ENCODE results near the gene ZNF775.

ZNF775 gene

GRCh38 chr7:150401424-150401790 lies 22.3 kb downstream of the ZNF775 start:
- DNase-seq: no peak

DNA sequence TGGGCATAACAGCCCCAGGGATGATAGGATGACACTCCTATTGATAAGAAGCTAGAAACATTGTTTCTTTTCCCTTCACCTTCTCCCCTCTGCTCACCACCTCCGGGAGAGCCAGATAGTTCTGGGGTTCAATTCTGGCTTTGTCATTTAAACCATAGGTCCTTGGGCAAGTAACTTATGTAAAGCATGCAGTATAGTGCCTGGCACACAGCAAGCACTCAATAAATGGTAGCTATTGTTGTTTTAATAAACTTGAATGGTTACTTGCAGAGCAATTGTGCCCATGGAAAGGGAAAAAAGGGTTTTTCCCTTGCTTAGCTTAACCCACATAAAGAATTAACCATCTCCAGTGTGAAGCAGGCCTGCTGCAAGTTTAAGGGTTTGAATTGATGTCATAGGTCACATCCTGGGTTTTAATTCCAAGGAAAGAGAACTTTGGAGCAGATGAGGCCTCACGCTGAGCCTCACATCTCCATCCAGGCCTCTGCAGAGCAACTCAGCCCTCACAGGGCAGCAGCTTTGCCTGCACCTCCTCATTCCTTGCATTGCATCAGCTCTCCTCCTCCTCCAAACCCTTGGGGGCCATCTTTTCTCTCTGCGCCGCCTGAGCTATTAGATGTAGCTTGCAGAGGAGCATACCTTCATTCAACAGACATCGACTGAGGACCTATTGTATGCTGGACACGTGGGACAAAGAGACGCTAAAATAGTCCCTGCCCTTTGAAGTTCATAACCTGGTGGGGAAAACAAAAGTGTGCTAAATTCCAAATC lies 22.9 kb downstream of the ZNF775 start:
- no peak for DNase-seq

DNA sequence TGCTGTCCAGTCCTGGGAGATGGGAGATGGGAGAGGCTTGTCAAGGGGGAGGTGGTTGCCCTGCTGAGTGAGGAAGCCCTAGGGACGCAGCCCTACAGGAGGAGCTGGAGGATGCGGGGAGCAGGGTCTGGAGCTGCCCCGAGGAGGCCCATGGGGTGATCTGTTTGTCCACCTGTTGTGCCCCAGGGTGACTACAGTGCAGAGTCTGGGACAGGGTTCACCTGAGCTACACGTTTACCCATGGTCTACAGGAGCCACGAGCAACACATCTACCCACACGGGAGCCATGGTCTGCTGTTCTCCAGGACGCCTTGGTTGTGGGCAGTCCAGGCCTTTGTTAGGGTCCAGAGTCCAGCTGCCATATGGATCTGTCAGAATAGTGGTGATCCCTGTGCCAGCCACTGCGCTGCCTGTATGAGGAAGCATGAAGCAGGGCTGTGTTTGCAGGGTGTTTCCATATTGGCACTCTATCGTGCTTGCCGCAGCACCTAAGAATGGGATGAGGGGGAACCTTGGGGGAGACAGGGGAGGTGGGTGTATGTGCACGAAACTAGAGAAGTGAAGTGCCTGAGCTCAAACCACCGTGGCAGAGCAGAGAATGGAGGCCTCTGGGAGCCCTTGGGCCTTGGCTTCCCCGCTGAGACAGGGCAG lies 23.7 kb downstream of the ZNF775 start:
- DNase-seq: no peak

GRCh38 chr7:150403376-150404171 lies 24.4 kb downstream of the ZNF775 start:
- DNase-seq: no peak

DNA sequence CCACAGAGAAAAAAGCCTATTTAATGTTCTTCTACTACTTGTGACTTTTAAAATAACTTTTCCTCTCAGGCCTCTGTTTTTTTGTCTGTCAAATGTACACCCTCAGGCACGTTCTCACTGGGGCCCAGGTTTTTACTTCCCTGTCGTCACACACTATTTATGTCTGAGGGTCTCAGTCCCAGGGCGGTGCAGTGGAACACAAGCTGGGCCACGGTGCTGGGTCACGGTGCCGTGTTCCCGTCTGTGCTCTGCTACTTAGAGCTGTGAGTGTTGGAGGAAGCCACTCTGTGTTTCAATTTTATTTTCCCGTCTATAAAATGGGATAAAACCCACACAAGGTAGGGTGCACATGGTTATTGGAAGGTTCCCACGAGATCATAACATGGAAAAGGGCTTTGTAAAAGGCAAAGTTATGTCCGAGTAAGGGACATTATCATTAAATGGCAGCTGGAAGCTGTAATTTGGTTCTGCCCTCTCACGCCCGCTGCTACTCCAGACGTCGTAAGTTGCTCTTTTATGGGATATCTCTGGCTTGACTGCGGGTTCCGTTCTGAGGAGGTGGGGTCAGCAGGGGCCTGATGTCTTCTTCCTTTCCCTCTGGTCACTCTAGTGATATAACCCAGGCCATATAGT lies 25.2 kb downstream of the ZNF775 start:
- DNase-seq: no peak

GRCh38 chr7:150404805-150405583 lies 25.9 kb downstream of the ZNF775 start:
- peak; percentile 89 to 96 (median 92) for DNase-seq

DNA sequence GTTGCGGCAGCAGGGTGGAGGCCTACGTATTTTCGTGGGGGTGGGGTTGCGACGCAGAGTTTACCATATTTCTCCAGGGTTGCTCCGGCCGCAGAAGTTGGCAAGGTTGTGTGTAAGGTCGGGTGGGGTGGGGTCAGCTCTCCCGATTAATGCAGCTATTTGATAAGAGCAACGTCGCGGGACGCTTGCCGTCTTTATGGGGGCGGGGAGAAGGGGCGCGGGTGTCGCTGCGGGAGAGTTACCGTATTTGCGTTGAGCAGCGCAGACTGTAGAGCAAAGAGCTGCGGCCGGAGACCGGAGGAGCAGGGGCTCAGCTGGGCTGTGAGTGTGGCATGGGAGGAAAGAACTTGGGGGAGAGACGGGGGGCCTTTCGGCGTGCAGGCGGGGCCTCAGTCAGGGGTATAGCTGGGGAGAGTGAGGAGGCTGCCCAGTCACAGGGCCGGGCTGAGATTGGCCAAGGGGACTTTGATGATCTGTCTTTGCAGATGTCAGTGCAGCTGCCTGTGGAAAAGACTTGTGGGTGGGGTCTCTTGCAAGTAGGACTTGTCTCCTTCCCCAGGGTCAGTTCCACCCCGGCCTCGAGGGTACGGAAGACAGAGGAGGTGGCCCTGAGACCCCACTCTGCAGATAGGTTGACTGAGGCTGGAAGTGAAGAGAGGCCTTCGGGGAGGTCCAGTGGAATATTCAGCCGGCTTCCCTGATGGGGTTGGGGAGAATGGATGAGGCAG lies 26.6 kb downstream of the ZNF775 start:
- peak in 3 of 4 experiments; percentile 29 to 68 (median 32) for DNase-seq

- no peak for DNase-seq
Observed at GRCh38 chr7:150406312-150406566, 27.1 kb downstream of the ZNF775 start.

DNA sequence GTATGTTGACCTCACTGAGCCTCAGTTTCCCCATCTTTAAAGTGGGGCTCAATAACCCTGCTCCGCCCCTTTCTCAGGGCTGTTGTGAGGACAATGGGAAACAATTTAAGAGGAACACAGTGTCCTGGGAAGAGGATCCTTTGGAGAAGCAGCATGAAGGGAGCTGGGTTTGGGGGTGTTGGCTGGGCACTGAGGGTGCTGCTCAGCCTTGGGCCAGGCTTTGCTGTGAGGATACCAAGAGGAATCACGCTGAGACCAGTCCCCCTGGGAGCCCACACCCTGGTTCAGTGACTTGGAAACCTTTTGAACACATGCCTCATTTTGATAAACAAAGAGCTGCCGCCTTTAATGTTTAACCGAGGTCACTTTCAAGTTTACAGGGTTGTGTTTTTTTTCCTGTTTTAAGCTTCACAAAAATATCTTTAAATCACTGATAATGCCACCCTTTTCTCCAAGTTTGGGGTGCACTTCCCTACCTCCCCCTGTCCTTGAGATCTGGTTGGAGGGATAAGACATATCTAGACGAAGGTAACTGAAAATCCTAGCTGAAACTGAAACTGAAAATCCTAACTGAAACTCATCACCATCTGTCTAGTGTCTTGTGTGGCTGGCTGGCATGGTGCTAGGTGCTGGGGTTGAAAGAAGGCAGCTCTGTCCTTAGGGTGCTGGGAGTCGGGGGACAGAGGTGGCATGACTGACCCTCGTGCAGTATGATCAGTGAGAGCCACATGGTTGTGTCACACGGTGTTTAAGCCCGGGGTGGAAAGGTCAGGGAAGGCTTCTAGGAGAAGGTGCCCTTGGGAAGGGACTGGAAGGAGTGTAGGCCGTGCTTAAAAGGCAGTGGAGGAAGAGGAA lies 27.7 kb downstream of the ZNF775 start:
- peak in 3 of 4 experiments; percentile 16 to 39 (median 27) for DNase-seq

- no peak for DNase-seq
Observed at GRCh38 chr7:150407588-150408392, 28.7 kb downstream of the ZNF775 start.

DNA sequence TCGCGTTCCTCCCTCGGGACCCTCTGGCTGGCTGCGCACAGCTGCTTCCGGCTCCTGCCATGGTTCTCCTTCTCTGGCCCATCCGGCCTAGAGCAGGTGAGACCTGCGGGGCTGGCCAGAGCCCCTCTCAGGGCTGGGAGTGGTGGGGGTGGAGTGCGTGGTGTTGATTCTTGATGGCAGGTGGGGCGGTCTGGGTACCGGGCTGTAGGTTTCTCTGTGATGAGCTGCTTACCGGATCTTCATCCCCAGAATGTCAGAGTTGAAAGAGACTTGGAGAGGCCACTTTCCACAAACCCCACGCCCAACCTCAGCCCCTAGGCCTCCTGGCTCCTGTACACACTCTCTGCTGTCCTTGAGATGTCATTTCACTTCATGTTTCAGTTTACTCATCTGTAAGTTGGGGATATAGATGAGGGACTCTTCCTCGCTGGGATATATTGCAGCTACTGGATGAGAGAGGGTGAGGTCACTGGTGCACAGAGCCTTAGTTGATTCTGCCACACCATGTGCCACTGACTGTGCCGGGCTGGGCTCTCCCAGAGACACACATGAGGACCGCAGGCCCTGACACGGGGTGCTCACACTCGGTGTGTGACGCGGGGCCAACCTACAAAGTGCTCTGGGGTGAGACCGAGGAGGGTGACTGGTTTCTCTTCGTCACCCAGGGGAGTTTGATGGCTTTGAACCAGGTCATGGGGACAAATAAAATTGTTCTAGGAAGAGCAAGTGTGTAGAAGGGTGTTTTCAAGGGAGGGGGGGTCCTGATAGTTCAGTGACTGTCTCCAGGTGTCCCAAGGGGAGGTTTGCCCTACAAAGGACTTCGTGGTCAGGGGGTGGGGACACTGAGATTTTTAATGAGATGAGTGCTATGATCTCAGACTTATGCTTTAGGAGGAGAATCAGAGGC lies 29.5 kb downstream of the ZNF775 start:
- no peak for DNase-seq

- DNase-seq: no peak
Observed at GRCh38 chr7:150409300-150410030, 30.3 kb downstream of the ZNF775 start.

GRCh38 chr7:150410131-150410530 lies 31.0 kb downstream of the ZNF775 start:
- DNase-seq: no peak

DNA sequence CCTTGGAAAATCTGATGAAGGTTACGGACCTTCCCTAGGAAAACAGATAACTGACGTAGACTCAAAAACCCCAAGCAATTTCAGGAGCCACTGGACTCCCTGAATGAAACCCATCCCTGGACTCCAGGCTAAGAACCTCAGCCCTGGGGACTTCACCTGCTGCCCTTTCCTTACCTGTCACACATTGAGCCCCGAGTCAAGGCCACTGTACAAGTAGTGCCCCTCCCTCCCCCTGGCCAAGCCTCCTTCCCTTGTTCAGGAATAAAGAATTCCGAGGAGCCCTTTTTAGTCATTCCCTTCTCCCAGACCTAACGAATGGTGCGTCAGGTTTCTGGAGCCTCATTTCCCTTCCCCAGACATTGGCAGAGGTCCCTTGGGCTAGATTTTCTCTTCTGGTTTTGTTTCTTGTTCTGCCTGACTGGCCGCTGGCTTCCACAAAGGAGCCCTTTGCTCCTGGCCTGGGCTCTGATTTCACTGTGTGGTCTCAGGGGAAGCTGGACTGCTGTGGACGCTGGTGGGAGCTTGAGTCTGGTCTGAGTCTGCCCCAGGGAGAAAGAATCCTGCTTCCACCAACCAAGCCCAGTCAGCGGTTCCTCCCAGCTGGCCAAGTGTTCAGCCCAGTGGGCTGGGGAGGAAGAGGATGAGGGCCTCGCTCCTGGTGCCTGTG lies 31.7 kb downstream of the ZNF775 start:
- no peak for DNase-seq

- DNase-seq: no peak
Observed at GRCh38 chr7:150411606-150412005, 32.5 kb downstream of the ZNF775 start.

GRCh38 chr7:150412016-150412415 lies 32.9 kb downstream of the ZNF775 start:
- no peak for DNase-seq

Data from suppressor macrophage (primary cell).